Activated CD4-positive, alpha-beta T cell treated with anti-CD3 and anti-CD28 coated beads for 1 hour (primary cell): ENCODE measurements around the gene SLC8A3.

Experiments used
- DNase-seq: peaks from one replicate; pipeline ENCODE4 v3.0.0-alpha.2; 2020

SLC8A3 gene

DNA sequence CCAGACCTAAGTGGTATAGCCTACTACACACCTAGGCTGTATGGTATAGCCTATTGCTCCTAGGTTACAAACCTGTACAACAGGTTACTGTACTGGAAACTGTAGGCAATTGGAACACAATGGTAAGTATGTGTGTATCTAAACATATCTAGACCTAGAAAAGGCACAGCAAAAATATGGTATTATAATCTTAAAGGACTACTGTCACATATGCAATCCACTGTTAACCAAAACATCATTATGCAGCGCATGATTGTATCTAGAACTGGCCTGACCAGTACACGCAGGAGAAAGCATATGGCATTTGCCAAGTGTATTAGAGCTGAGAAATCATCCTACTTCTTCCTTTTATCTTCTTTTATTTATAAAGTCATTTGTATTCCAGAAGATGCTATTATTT lies 75.5 kb downstream of the SLC8A3 start:
- DNase-seq: no peak

DNA sequence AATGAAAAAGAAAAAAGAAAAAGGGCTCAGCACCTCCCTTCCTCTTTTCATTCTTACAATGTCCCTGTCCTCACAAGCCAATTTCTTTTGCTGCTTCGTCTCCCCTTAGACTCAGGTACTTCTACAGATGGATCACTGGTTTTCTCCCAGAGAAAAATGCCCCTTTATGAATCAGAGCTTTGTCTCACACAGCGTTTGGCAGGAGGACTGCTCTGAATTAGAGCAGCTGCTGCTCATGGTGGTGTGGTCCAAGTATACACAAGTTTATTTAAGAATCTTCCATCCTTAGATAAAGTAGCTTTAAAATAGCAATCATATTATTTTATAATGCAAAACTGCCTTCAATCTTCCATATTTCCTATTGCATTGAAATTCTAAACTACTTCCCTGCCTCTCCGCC lies 80.3 kb downstream of the SLC8A3 start:
- DNase-seq: no peak

- DNase-seq: no peak
Measured at GRCh38 chr14:70107309-70107708, 81.4 kb downstream of the SLC8A3 start.

- no peak for DNase-seq
Measured at GRCh38 chr14:70100071-70100470, 88.7 kb downstream of the SLC8A3 start.

DNA sequence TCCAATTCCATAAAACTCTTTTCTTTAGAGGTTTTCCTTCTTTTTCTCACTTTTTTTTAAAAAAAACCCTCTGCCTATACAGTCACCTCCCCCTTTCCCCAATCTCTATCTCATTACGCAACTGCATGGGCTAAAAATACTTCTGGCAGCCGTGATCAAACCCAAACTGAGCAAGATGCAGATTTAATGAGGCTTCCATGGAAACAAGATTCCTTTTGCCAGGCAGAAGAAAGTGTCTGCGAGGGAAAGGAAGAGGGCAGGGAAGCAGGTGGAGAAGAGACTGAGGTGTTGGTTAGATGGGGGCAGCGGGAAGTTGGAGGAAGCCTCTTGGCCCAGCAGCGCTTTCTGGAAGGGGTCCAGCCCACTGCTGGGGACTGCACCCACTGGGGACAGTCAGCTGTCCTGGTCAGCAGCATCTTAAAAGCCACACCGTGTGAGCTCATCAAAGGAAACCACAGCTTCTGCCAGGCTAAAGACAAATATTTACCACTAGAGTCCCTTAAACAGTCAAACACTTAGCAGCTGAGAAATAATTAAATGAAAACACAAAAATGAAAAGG lies 90.4 kb downstream of the SLC8A3 start:
- DNase-seq: no peak

GRCh38 chr14:70097576-70098249 lies 91.0 kb downstream of the SLC8A3 start:
- no peak for DNase-seq

DNA sequence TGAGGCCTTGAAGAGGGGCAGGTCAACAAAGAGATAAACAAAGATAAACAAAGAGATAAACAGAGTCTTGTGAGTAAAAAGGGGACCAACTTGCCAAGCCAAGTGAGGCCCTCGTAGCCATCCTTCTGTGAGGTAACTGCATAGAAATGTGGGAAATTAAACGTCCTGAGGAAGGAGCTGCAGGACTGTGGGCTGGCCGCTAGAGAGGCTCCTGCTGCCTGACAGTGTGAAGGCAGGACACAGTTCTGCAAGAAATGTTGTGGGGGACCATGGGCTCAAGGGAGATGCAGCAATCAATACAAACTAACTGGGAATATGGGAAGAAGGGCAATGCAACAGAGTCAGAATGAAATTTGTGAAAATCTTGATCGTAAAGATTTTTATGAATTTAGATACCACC lies 91.9 kb downstream of the SLC8A3 start:
- DNase-seq: no peak

DNA sequence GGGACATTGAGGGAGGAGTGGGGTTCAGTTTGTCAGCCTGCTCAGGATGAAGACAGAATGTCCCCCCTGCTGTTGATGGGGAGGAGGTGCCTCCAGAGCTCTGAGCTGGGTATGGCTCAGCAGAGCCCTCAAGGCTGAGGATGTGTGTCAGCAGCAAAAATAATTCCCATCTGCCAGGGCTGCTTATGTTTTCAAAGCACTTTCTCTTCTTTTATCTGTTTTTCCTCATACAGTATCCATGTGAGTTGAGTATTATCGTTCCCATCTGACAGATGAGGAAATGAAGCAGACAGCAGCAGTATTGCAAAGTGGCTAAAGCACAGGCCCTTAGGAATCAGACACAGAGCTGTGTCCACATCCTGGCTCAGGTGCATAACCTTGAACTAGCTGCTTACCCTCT lies 94.1 kb downstream of the SLC8A3 start:
- no peak for DNase-seq

- DNase-seq: no peak
Measured at GRCh38 chr14:70094106-70094505, 94.6 kb downstream of the SLC8A3 start.

- DNase-seq: no peak
Measured at GRCh38 chr14:70093156-70093555, 95.6 kb downstream of the SLC8A3 start.

GRCh38 chr14:70087380-70087697 lies 101.4 kb downstream of the SLC8A3 start:
- DNase-seq: no peak

GRCh38 chr14:70086685-70087379 lies 101.9 kb downstream of the SLC8A3 start:
- no peak for DNase-seq

DNA sequence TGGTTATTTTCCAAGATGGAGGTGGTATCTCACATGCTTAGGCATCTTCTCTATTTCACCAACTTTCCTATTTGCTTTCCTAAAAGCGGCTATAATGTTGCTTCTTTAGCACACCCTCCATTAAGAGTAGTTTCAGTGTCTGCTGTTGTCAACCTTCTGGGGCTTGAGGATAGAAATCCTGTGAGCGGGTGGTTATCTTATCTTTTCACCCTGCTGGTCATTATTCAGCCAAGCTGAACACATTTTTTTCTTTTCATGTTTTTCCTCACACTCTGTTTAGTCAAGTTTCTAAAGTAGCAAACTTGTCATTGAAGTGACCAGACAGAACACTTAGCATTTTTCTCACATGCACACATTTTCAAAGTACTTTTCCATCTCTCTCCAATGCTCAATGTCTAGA lies 104.5 kb downstream of the SLC8A3 start:
- DNase-seq: no peak

- no peak for DNase-seq
Measured at GRCh38 chr14:70082394-70082793, 106.4 kb downstream of the SLC8A3 start.

GRCh38 chr14:70080076-70080475 lies 108.7 kb downstream of the SLC8A3 start:
- DNase-seq: no peak

- DNase-seq: no peak
Measured at GRCh38 chr14:70078329-70078728, 110.4 kb downstream of the SLC8A3 start.

DNA sequence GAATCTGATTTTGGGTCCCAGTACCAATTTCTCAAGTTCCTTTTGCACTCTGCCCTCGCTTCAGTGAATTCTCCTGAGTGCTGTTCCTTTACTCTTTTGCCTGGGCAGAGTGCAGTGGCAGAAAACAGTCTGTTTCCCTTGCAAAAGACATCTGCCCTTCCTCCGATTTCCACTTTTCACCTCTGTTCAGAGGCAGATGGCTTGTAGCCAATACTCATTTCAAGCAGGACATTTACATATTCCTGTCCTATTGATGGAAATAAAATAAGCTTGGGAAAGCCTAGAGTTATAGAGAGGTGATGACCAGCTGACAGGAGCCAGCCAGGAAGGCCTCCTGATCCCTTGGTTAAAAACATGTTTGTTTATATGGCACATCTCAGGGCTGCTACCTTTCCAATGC lies 111.0 kb downstream of the SLC8A3 start:
- no peak for DNase-seq

DNA sequence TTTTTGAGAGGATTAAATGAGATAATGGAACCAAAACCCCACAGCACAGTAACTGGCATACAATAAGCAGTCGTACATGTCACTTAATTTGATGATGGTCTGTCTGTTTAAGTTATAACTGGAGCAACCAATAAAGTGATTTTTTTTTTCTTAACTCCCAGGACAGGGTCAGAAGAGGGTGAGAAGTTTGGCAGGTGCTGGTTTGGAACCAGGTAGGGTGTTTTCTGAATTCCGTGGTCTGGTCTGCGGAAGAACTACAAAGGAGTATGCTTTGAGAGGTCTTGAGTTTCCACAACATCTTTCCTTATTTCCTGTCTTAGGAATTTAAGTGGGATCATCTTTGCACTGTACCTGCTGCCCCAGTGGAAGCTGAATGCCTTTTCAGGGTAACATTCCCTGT lies 111.7 kb downstream of the SLC8A3 start:
- no peak for DNase-seq

- no peak for DNase-seq
Measured at GRCh38 chr14:70073924-70074566, 114.7 kb downstream of the SLC8A3 start.

GRCh38 chr14:70069186-70069585 lies 119.6 kb downstream of the SLC8A3 start:
- DNase-seq: no peak

DNA sequence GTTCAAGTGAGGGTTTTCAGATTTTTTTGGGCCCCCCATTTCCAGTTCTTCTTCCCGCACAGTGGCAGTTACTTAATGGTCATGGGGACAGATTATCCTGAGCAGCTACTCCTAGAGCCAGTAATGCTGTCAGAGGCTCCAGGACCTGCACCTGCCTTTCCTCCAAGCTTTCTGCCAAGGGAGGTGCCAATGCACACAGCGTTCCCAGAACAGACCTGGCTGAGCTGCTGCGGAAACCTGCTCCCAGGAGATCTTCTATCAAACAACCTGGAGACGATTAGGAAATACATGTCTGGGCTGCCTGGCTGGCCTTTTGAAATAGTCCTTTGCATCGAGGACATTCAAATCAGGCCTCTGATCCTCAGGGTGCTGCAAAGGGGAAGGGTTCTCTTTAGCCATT lies 120.9 kb downstream of the SLC8A3 start:
- no peak for DNase-seq

GRCh38 chr14:70064136-70064865 lies 124.5 kb downstream of the SLC8A3 start:
- DNase-seq: no peak

GRCh38 chr14:70061108-70061507 lies 127.6 kb downstream of the SLC8A3 start:
- no peak for DNase-seq

DNA sequence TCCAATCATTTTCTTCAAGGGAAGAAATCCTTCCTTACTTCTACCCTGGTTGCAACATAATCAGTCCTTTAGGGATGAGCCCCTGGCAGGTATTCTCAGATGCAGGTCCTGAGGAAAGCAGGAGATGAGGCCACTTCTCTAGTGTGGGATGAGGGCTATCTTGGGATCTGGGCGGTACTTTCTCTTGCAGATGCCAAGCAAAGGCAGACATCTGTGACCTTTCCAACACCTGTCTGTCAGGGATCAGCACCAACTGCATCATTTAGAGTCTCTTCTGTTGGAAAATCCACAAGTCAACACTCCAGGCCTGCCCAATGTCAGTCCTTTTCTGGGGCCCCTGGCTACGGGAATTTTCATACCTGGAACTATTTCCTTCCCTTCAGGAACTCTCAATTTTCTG lies 129.2 kb downstream of the SLC8A3 start:
- DNase-seq: no peak
